Breast epithelium (tissue), 4 donors: ENCODE measurements around the gene ADD1. TPM values are rescaled to one million over a fixed set of nuclear protein-coding genes. Genes with fewer than 3 reads are reported as not detected.

Experiments used
- DNase-seq, 2 donors: peaks; one replicate each; pipeline ENCODE4 v3.0.0-alpha.2; 2019; ENCODE audit warnings: low spot score in 2 of 2
- H3K27ac ChIP-seq, 2 donors: fragments of 200-600 bp; sonication (generic) in 1 of 2; one replicate each; pipeline ENCODE4 v1.5.1; 2016 to 2019; ENCODE audit warnings: mild to moderate bottlenecking in 1 of 2
- H3K27me3 ChIP-seq, 2 donors: fragments of 200-600 bp; sonication (generic) in 1 of 2; one replicate each; pipeline versions ENCODE4 v1.5.1 to v1.6.0; 2017 to 2019; ENCODE audit warnings: control low read depth in 1 of 2, mild to moderate bottlenecking in 1 of 2
- H3K36me3 ChIP-seq: fragments of 200-600 bp; one replicate; pipeline ENCODE4 v1.5.1; 2019
- H3K4me1 ChIP-seq, 2 donors: fragments of 200-600 bp; sonication (generic); one replicate each; pipeline ENCODE4 v1.5.1; 2016 to 2019; ENCODE audit warnings: control low read depth in 1 of 2
- H3K4me3 ChIP-seq, 3 donors: fragments of 200-600 bp; sonication (generic); 1 replicate in 2 of 3; 2 replicates in 1 of 3; pipeline ENCODE4 v1.5.1; 2016 to 2019; ENCODE audit warnings: mild to moderate bottlenecking in 3 of 3, moderate library complexity in 2 of 3
- H3K9me3 ChIP-seq, 2 donors: fragments of 200-600 bp; sonication (generic) in 1 of 2; one replicate each; pipeline ENCODE4 v1.5.1; 2016 to 2019; ENCODE audit warnings: control low read depth in 1 of 2
- POLR2A ChIP-seq: fragments of 450-650 bp; IDR thresholded peaks from one replicate; pipeline ENCODE4 v1.6.1; 2016; ENCODE audit warnings: antibody characterized with exemption, mild to moderate bottlenecking, moderate library complexity
- POLR2AphosphoS5 ChIP-seq, 3 donors: sonication (generic); formaldehyde crosslinking; IDR thresholded peaks; one replicate each; pipeline ENCODE4 v1.6.1; 2017; ENCODE audit warnings: antibody characterized with exemption in 3 of 3
- intact Hi-C: fragments of 100-400 bp; cut with DNase I; formaldehyde crosslinking; loops from one replicate; pipeline ENCODE4 v1.15.1; 2023; ENCODE audit warnings: low total_unique reads
- total RNA-seq, 3 donors: library from RNA; depleted of rRNA; stranded (reverse); fragments of >200 nt; gene quantifications; one replicate each; pipeline ENCODE4 v1.1.0, GENCODE V29; 2016
- TF ChIP-seq, protein P1 (sequence below), 3 donors: fragments of 450-650 bp; IDR thresholded peaks; one replicate each; pipeline ENCODE4 v1.5.1; 2016 to 2017; ENCODE audit warnings: antibody characterized with exemption in 3 of 3, mild to moderate bottlenecking in 3 of 3, moderate library complexity in 3 of 3

The ADD1 gene, protein sequence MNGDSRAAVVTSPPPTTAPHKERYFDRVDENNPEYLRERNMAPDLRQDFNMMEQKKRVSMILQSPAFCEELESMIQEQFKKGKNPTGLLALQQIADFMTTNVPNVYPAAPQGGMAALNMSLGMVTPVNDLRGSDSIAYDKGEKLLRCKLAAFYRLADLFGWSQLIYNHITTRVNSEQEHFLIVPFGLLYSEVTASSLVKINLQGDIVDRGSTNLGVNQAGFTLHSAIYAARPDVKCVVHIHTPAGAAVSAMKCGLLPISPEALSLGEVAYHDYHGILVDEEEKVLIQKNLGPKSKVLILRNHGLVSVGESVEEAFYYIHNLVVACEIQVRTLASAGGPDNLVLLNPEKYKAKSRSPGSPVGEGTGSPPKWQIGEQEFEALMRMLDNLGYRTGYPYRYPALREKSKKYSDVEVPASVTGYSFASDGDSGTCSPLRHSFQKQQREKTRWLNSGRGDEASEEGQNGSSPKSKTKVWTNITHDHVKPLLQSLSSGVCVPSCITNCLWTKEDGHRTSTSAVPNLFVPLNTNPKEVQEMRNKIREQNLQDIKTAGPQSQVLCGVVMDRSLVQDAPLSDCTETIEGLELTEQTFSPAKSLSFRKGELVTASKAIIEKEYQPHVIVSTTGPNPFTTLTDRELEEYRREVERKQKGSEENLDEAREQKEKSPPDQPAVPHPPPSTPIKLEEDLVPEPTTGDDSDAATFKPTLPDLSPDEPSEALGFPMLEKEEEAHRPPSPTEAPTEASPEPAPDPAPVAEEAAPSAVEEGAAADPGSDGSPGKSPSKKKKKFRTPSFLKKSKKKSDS
- 100 to 1,000 TPM; 161 to 193 (median 181) TPM for total RNA-seq

DNA sequence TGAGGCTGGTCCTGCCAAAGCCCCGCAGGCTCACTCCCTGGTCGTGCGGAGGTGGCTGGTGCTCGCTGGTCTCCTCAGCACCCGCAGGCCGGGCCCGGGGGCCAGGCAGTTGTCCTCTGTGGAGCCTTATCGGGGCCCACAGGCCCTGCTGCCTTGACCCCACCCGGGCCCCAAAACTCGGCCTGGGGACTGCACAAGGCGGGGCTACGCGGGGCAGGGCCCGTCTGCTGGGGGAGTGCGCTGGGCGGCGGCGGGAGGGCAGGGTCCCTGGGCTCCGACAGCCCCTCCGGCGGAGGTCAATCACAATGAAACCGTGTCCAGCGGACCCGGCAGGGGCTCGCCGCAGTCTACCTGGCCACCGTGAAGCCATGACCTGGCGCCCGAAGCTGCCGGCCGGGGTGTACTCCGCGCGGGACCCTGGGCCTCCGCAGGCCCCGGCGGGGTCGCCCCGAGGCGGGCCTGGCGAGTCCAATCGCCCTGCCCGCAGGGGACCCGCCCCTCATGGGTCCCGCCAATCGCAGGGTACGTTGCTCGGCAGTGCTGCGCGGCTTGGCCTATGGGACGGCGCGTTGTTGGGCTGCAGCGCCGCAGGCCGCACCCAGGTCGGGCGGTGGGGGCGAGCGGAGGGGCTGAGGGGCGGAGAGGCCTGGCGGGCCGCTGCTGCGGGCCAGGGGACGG, at the start of gene ADD1:
TSS of gene ADD1 (plus strand) at position 582 of the 678 bp plus-strand sequence. CDS start 32,072 bp downstream, outside the sequence.
- Histone ChIP-seq H3K36me3 (no peaks in the 10 kb centered on the region), H3K27ac (peak within 1 kb of the TSS; percentile 93), H3K4me1 (peaks cover 0 to 4% of the 10 kb centered on the region in 2 donors), H3K27me3 (no peaks in the 10 kb centered on the region), H3K9me3 (no peaks in the 10 kb centered on the region), H3K4me3 (peak within 1 kb of the TSS; percentile 74 to 82 (median 78))
- TF ChIP-seq POLR2AphosphoS5 (IDR thresholded peaks at IDR 0.05), result peak; percentile 68 to 80 (median 76)
- TF ChIP-seq, protein P1, sequence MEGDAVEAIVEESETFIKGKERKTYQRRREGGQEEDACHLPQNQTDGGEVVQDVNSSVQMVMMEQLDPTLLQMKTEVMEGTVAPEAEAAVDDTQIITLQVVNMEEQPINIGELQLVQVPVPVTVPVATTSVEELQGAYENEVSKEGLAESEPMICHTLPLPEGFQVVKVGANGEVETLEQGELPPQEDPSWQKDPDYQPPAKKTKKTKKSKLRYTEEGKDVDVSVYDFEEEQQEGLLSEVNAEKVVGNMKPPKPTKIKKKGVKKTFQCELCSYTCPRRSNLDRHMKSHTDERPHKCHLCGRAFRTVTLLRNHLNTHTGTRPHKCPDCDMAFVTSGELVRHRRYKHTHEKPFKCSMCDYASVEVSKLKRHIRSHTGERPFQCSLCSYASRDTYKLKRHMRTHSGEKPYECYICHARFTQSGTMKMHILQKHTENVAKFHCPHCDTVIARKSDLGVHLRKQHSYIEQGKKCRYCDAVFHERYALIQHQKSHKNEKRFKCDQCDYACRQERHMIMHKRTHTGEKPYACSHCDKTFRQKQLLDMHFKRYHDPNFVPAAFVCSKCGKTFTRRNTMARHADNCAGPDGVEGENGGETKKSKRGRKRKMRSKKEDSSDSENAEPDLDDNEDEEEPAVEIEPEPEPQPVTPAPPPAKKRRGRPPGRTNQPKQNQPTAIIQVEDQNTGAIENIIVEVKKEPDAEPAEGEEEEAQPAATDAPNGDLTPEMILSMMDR (IDR thresholded peaks at IDR 0.05), result peak in 1 of 3 donors; percentile 8
- TF ChIP-seq POLR2A, result peak; percentile 70
- DNase-seq, result peak; percentile 87 to 90
- intact Hi-C loops, result no loop called here

DNA sequence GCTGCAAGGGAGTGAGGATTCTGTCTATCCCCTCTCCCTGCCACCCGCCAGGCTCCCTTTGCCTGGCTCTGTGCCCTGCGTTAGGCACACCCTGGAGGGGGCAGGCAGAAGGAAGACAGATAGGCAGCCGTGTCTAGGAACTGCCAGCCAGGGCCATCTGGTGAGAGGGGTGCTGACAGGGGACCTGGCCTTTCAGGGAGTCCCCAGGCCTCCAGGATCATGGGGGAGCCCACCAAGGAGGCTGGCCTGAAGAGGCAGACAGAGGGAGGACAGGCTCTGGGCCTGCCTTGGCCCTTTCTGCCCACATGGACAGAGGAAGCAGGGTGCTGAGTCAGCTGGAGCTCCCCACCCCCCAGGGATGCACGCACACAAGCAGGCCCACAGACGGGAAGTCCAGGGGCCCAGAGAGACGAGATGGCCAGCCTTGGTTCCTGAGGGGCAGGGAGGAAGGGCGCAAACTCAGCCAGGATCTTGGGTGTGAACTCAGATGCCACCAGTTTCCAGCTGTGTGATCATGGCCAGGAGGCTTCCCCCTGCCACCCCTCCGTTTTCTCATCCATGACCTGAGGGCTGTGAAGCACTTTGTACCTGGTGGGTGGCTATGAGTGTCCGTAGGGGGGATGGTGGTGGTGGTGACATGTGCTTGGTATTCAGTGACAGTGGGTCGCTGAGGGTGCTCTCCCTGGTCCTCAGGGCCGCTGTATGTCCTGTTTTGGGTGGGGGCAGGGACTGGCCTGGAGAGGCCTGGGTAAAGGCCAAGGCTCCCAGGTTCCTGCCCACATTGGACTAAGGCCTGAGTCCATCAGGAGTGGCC, 49.0 kb upstream of the ADD1 start:
- Histone ChIP-seq H3K27ac (peak overlapping the region; percentile 87), H3K9me3 (no peaks in the 10 kb centered on the region), H3K4me1 (peaks cover 25 to 43% of the 10 kb centered on the region in 2 donors), H3K36me3 (no peaks in the 10 kb centered on the region), H3K27me3 (no peaks in the 10 kb centered on the region), H3K4me3 (peak overlapping the region; percentile 72 to 88 (median 79))
- intact Hi-C loops, result no loop called here
- DNase-seq, result peak in 1 of 2 donors; percentile 51
- no peak for TF ChIP-seq POLR2A
- TF ChIP-seq, protein P1 (IDR thresholded peaks at IDR 0.05), result no peak
- peak in 1 of 3 donors; percentile 18 for TF ChIP-seq POLR2AphosphoS5 (IDR thresholded peaks at IDR 0.05)

DNA sequence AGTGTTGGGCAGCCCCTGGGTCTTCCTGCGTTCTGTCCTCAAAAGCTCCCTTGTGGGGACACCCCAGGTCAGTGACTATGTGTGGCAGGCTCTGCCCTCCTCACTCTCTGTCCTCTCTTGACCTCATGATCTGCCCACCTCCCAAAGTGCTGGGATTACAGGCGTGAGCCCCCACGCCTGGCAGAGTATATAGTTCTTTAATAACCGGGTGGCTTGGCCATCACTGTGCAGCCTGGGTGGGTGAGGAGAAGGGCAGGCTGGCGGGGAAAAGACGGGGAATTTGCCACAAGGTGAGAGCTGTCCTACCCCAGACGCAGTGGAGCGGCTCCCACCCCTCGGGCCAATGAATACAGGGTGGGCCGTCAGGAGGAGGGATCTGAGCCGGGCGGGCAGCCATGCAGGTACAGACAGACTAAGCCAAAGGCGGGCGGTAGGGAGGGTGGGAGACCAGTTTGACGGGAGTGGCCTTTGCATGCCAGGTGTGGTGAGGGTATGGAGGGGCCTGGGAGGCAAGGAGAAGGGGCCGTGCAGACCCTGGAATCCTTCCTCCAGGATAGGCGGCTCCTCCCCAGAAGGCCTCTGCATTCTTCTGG, 48.2 kb upstream of the ADD1 start:
- Histone ChIP-seq H3K36me3 (no peaks in the 10 kb centered on the region), H3K27me3 (no peaks in the 10 kb centered on the region), H3K4me3 (peak overlapping the region in 1 of 3 donors; percentile 88), H3K9me3 (no peaks in the 10 kb centered on the region), H3K4me1 (peaks cover 27 to 50% of the 10 kb centered on the region in 2 donors), H3K27ac (peak overlapping the region; percentile 87)
- no peak for TF ChIP-seq POLR2AphosphoS5 (IDR thresholded peaks at IDR 0.05)
- TF ChIP-seq, protein P1 (IDR thresholded peaks at IDR 0.05), result no peak
- no peak for TF ChIP-seq POLR2A
- intact Hi-C loops, result no loop called here
- DNase-seq, result peak in 1 of 2 donors; percentile 49
